Duodenal mucosa (tissue), 2 donors: ENCODE results near the gene SEMA4D.

ENCODE experiments used
- H3K27ac ChIP-seq: one replicate; pipeline ENCODE4 v1.7.0; 2013; ENCODE audit warnings: low read depth, low read length
- H3K27me3 ChIP-seq, 2 donors: one replicate each; pipeline ENCODE4 v1.7.0; 2013; ENCODE audit warnings: low read length in 2 of 2, control low read depth in 1 of 2; ENCODE audit not compliant: insufficient read depth in 2 of 2, control insufficient read depth in 1 of 2
- H3K36me3 ChIP-seq, 2 donors: one replicate each; pipeline ENCODE4 v1.7.0; 2013; ENCODE audit warnings: low read length in 2 of 2, control low read depth in 1 of 2; ENCODE audit not compliant: insufficient read depth in 2 of 2, control insufficient read depth in 1 of 2
- H3K4me1 ChIP-seq, 2 donors: one replicate each; pipeline ENCODE4 v1.7.0; 2013; ENCODE audit warnings: low read length in 2 of 2, control low read depth in 1 of 2; ENCODE audit not compliant: insufficient read depth in 2 of 2, control insufficient read depth in 1 of 2
- H3K4me3 ChIP-seq, 2 donors: one replicate each; pipeline ENCODE4 v1.7.0; 2013; ENCODE audit warnings: low read length in 2 of 2, low read depth in 1 of 2
- H3K9ac ChIP-seq, 2 donors: one replicate each; pipeline ENCODE4 v1.7.0; 2013; ENCODE audit warnings: low read length in 2 of 2, low read depth in 1 of 2
- H3K9me3 ChIP-seq, 2 donors: one replicate each; pipeline ENCODE4 v1.7.0; 2013; ENCODE audit warnings: low read length in 2 of 2, control low read depth in 1 of 2; ENCODE audit not compliant: control insufficient read depth in 1 of 2

Gene SEMA4D

GRCh38 chr9:89339807-89340206 is 158.1 kb downstream of the SEMA4D start:
- H3K27ac ChIP-seq = no peak overlapping the region
- H3K36me3 ChIP-seq = peaks cover 36 to 79% of the 10 kb centered on the region in 2 donors
- no peak overlapping the region for H3K4me3 ChIP-seq
- H3K9me3 ChIP-seq = no peaks in the 10 kb centered on the region
- no peak overlapping the region for H3K9ac ChIP-seq
- no peaks in the 10 kb centered on the region for H3K27me3 ChIP-seq
- no peaks in the 10 kb centered on the region for H3K4me1 ChIP-seq

DNA sequence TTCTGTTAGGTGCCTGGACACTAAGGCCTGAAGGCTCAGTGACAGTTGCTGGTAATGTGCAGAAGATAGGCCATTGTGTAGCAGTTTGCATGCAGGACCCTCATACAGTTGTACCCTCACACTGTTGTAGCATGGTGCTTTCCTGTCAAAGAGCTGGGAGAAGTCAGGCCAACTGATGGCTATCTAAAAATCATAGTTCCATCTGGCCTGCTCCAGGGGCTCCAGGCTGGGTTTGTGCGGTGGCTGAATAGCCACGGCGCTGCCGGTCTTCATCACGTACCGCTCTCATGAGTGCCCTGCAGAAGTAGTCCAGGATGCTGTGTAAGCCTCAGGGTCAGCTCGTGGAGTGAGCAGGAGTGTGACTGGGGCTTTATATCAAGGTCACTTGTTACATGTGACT is 167.4 kb downstream of the SEMA4D start:
- H3K4me1 ChIP-seq = no peaks in the 10 kb centered on the region
- no peak overlapping the region for H3K9ac ChIP-seq
- H3K27me3 ChIP-seq = no peaks in the 10 kb centered on the region
- no peak overlapping the region for H3K27ac ChIP-seq
- no peaks in the 10 kb centered on the region for H3K9me3 ChIP-seq
- H3K36me3 ChIP-seq = peaks cover 55 to 87% of the 10 kb centered on the region in 2 donors
- H3K4me3 ChIP-seq = no peak overlapping the region

DNA sequence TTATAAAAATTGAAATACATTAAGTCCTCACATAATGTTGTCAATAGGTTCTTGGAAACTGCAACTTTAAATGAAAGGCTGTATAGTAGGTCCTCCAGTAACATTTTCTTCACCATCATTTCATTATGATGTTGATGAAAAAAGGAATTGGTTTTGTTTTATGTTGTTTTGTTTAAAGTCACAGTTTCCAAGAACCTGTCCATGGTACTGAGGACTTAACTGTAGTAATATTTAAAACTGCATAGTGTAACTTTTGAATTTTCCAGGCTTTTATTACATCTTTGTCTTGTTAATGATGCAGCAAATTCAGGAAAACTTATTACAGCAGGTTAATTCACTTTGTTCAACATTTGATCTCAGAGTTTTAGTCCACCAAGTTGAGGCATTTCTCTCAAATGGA is 168.0 kb downstream of the SEMA4D start:
- Histone ChIP-seq H3K9me3 (no peaks in the 10 kb centered on the region), H3K9ac (no peak overlapping the region), H3K27ac (no peak overlapping the region), H3K27me3 (no peaks in the 10 kb centered on the region), H3K4me1 (no peaks in the 10 kb centered on the region), H3K36me3 (peaks cover 53 to 82% of the 10 kb centered on the region in 2 donors), H3K4me3 (no peak overlapping the region)

GRCh38 chr9:89328064-89328463 is 169.8 kb downstream of the SEMA4D start:
- Histone ChIP-seq H3K27me3 (no peaks in the 10 kb centered on the region), H3K4me3 (no peak overlapping the region), H3K9ac (no peak overlapping the region), H3K9me3 (no peaks in the 10 kb centered on the region), H3K4me1 (peaks cover 6 to 7% of the 10 kb centered on the region in 2 donors), H3K27ac (no peak overlapping the region), H3K36me3 (peaks cover 39 to 66% of the 10 kb centered on the region in 2 donors)

GRCh38 chr9:89325733-89326132 is 172.2 kb downstream of the SEMA4D start:
- no peak overlapping the region for H3K4me3 ChIP-seq
- peaks cover 33 to 53% of the 10 kb centered on the region in 2 donors for H3K36me3 ChIP-seq

DNA sequence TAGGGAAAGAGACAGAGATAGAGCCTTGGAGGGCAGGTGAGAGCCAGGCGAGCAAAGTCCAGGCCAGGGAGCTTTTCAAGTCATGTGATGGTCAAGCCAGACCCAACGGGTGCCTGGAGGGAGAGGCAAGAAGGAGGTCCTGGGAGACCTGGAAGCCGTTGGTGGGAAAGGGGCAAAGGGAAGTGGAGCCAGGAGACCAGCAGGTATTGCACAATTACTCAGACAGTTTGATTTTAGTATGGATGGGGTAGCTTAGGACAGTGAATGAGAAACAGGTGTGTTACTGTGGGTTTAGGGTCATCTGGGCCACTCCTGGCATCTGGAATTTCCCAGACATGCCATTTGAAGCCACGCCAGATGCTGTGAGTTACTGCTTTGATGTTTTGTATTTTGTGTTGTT is 174.5 kb downstream of the SEMA4D start:
- Histone ChIP-seq H3K4me1 (peaks cover 18 to 27% of the 10 kb centered on the region in 2 donors), H3K27me3 (no peaks in the 10 kb centered on the region), H3K9ac (no peak overlapping the region), H3K9me3 (no peaks in the 10 kb centered on the region), H3K36me3 (peaks cover 15 to 30% of the 10 kb centered on the region in 2 donors), H3K4me3 (no peak overlapping the region), H3K27ac (no peak overlapping the region)

More at GRCh38 chr9:89325733-89326132, 172.2 kb downstream of the SEMA4D start:
- Histone ChIP-seq H3K27me3 (no peaks in the 10 kb centered on the region), H3K27ac (no peak overlapping the region), H3K4me1 (peaks cover 10 to 11% of the 10 kb centered on the region in 2 donors), H3K9ac (no peak overlapping the region), H3K9me3 (no peaks in the 10 kb centered on the region)

DNA sequence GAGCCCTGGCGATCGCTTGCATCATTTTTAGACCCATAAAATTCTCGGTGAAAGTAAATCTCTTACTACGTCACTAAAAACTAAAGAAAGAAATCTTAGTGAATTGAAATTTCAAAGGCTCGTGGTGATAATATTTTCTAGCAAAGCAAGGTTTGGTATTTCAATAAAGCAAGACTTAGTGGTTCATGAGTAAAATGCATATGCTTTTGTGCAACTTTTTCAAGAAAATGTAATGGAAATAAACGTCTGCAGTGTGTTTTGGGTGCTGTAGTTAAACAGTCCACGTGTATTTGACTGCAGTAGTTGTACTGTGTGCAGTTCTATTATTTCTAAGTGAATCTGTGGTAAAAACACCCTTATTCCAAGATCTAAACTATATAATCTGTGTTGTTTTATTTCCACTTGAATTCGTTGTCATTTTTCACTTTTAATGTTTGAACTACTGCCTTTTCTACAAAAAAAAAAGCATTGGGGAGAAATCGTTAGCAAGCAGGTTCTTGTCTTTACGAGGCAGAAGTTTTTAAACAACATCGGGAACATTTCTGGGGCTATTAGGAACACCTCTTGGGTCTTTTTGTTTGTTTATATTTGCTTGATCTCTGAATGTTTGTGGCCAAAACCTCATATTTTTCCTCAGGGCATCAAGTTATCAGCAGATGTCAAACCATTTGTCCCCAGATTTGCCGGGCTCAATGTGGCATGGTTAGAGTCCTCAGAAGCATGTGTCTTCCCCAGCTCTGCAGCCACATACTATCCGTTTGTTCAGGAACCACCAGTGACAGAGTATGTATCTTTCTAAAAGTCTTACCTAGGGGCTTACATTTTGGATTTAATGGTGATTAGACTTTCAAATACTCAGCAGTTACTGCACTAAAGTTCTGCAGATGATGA is 178.7 kb downstream of the SEMA4D start:
- peaks cover 0 to 12% of the 10 kb centered on the region in 2 donors for H3K36me3 ChIP-seq
- no peaks in the 10 kb centered on the region for H3K27me3 ChIP-seq
- peak overlapping the region; percentile 83 to 87 for H3K9ac ChIP-seq
- H3K4me3 ChIP-seq = peak overlapping the region; percentile 84 to 90
- H3K4me1 ChIP-seq = peaks cover 35 to 36% of the 10 kb centered on the region in 2 donors
- H3K9me3 ChIP-seq = no peaks in the 10 kb centered on the region
- H3K27ac ChIP-seq = peak overlapping the region; percentile 100

DNA sequence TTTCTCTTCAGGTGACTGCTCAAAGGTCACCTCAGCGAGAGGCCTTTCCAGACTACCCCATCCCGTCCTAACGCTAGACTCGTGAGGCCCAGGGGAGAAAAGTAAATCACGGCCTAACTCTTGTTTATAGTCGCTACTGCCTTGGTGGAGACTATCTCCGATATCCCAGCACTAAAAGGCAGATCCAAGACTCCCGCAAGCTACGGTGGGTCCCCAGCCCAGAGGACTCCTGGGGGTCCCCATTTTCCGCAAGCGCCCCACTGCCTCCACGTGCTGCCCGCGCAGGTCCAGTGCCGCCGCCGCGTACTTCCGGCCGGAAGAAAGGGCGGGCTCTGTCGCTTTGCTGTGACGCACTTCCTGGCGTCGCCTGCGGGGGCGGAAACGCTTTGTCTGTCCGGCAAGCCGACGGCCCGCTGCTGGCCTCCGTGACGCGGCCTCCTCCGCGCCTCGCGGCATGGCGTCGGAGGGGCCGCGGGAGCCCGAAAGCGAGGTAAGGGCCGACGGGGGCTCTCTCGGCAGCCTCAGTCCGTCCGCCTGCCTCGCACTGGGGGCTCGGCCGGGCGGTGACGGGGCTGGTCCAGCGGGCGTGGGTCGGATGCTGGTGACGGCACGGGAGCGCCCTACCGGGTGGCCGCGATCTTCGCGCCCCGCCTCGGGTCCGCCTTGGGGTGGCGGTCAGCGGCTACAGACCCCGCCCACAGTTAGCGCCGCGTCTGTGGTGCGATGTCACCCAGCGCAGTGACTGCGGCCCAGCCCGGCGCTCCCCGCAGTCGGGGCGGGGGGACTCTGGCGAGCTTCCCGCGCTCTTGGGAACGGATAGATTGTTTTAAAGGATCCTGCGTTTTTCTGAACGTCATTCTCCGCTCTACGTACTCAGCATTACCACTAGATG is 179.5 kb downstream of the SEMA4D start, which contains the start of gene SECISBP2:
Gene SECISBP2, plus strand, starts transcription at position 378 of the 892 bp plus-strand sequence. Its CDS starts 77 bp downstream, at position 455.
- Histone ChIP-seq H3K9me3 (no peaks in the 10 kb centered on the region), H3K9ac (peak within 1 kb of the TSS; percentile 83 to 87), H3K4me3 (peak within 1 kb of the TSS; percentile 84 to 90), H3K4me1 (peaks cover 32 to 42% of the 10 kb centered on the region in 2 donors), H3K27me3 (no peaks in the 10 kb centered on the region), H3K36me3 (peaks cover 0 to 12% of the 10 kb centered on the region in 2 donors), H3K27ac (peak within 1 kb of the TSS; percentile 100)

- Histone ChIP-seq H3K9ac (peak overlapping the region; percentile 83 to 87), H3K4me1 (peaks cover 24 to 47% of the 10 kb centered on the region in 2 donors), H3K9me3 (no peaks in the 10 kb centered on the region), H3K27ac (no peak overlapping the region), H3K27me3 (no peaks in the 10 kb centered on the region), H3K36me3 (peaks cover 0 to 9% of the 10 kb centered on the region in 2 donors), H3K4me3 (peak overlapping the region; percentile 84 to 90)
Observed at GRCh38 chr9:89317282-89317681, 180.6 kb downstream of the SEMA4D start.
